Common myeloid progenitor, CD34-positive (primary cell): ENCODE measurements around the gene B3GAT2.

Experiments
- CTCF ChIA-PET: fragments of 350-600 bp; sonication (Branson Sonifier 250); formaldehyde crosslinking; loops from one replicate; lab custom pipeline; 2021; ENCODE audit warnings: antibody characterized with exemption; lab: Charles Lee
- POLR2A ChIA-PET: fragments of 350-600 bp; sonication (Branson Sonifier 250); formaldehyde crosslinking; loops from one replicate; lab custom pipeline; 2021; ENCODE audit warnings: antibody characterized with exemption; lab: Charles Lee
- DNase-seq, 3 donors: peaks; one replicate each; pipeline versions ENCODE4 v3.0.0 to v3.0.0-alpha.2; 2013
- H3K27ac ChIP-seq, 2 experiments: 1 replicate in 1 of 2; 2 replicates in 1 of 2; pipeline ENCODE4 v1.7.0; 2013; ENCODE audit warnings: inconsistent platforms in 2 of 2, low read length in 2 of 2, mild to moderate bottlenecking in 2 of 2, low read depth in 1 of 2, moderate library complexity in 1 of 2; ENCODE audit not compliant: severe bottlenecking in 2 of 2, insufficient read depth in 1 of 2, poor library complexity in 1 of 2
- H3K27me3 ChIP-seq, 5 experiments: replicated peaks in 2 of 5; 1 replicate in 3 of 5; 2 replicates in 2 of 5; pipeline versions ENCODE4 v1.6.1 to v1.7.0; 2013; ENCODE audit warnings: low read length in 4 of 5, mild to moderate bottlenecking in 2 of 5, moderate library complexity in 2 of 5, inconsistent platforms in 1 of 5; ENCODE audit not compliant: insufficient read depth in 5 of 5, control insufficient read depth in 4 of 5
- H3K36me3 ChIP-seq, 4 experiments: 1 replicate in 2 of 4; 2 replicates in 2 of 4; pipeline versions ENCODE4 v1.6.1 to v1.7.0; 2013; ENCODE audit warnings: low read length in 3 of 4, control low read depth in 1 of 4, mild to moderate bottlenecking in 1 of 4; ENCODE audit not compliant: control insufficient read depth in 4 of 4, insufficient read depth in 4 of 4
- H3K4me1 ChIP-seq, 4 experiments: 1 replicate in 3 of 4; 2 replicates in 1 of 4; pipeline versions ENCODE4 v1.6.1 to v1.7.1; 2013; ENCODE audit warnings: low read length in 3 of 4, mild to moderate bottlenecking in 3 of 4, control low read depth in 1 of 4, inconsistent platforms in 1 of 4, moderate library complexity in 1 of 4; ENCODE audit not compliant: control insufficient read depth in 4 of 4, insufficient read depth in 4 of 4; ENCODE audit errors: control extremely low read depth in 1 of 4
- H3K4me3 ChIP-seq, 7 experiments: 1 replicate in 4 of 7; 2 replicates in 3 of 7; pipeline versions ENCODE4 v1.5.1 to v1.7.0; 2013; ENCODE audit warnings: mild to moderate bottlenecking in 7 of 7, low read length in 6 of 7, moderate library complexity in 6 of 7, inconsistent platforms in 2 of 7, low read depth in 2 of 7, control low read depth in 1 of 7; ENCODE audit not compliant: insufficient read depth in 4 of 7, control insufficient read depth in 1 of 7; ENCODE audit errors: extremely low read depth in 1 of 7
- H3K9me3 ChIP-seq, 5 experiments: 1 replicate in 4 of 5; 2 replicates in 1 of 5; pipeline versions ENCODE4 v1.6.1 to v1.7.1; 2013; ENCODE audit warnings: low read length in 4 of 5, mild to moderate bottlenecking in 2 of 5, inconsistent platforms in 1 of 5, low read depth in 1 of 5, moderate library complexity in 1 of 5; ENCODE audit not compliant: control insufficient read depth in 4 of 5, insufficient read depth in 2 of 5; ENCODE audit errors: control extremely low read depth in 1 of 5
- WGBS: methylation state at CpG from one replicate; pipeline ENCODE4 v1.1.5; 2013; ENCODE audit not compliant: insufficient coverage; 5-methylcytosine and 5-hydroxymethylcytosine counted together

B3GAT2 gene

DNA sequence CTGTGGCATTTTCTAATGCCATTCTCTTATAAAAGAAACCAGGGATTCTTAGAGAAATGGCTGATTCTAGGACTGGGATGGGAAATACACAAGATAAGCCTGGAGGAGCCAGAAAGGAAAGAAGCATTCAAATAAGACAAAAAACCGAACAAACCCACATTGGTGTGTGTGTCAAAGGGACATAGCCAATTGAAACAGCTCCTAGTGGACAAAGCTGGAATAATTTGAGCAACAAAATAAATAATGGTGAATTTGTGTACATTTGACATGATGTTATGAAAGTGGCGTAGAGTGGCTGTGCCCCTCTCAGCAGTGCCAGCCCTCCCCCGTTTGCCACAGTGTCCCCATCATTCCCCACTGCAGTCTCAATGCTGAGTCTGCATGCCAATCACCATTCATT, 55.5 kb downstream of the B3GAT2 start:
- Histone ChIP-seq H3K27me3 (peaks cover 0 to 2% (median 0%) of the 10 kb centered on the region in 5 experiments), H3K9me3 (no peaks in the 10 kb centered on the region), H3K4me3 (no peak overlapping the region), H3K4me1 (no peaks in the 10 kb centered on the region), H3K36me3 (no peaks in the 10 kb centered on the region), H3K27ac (no peak overlapping the region)
- DNase-seq, result no peak
- POLR2A ChIA-PET, result no interaction called here
- WGBS, result 100% methylated on average over 2 of the region's 3 CpGs
- CTCF ChIA-PET, result no interaction called here

DNA sequence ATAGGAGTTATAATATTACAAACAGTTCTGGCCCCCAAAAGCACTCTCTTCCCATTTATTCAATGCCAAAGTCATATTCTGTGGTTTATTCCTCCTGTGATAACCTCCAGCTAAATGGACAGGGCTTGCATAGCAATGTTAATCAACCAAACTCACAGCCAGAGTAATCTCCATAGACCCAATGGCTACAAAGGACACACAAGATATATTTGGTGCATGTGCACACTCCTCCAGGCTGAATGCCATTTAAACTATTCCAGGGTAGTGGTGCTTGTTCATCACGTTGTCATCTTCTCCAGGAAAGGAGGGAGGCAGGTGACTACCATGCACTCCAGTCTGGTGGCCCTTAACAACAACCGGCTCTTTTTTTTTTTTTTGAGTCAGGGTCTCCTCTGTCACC, 56.8 kb downstream of the B3GAT2 start:
- POLR2A ChIA-PET, result no interaction called here
- 100% methylated on average over 2 of the region's 2 CpGs for WGBS
- no peak for DNase-seq
- H3K9me3 ChIP-seq, result no peaks in the 10 kb centered on the region
- CTCF ChIA-PET, result no interaction called here
- H3K27ac ChIP-seq, result no peak overlapping the region
- no peak overlapping the region for H3K4me3 ChIP-seq
- no peaks in the 10 kb centered on the region for H3K4me1 ChIP-seq
- no peaks in the 10 kb centered on the region for H3K36me3 ChIP-seq
- peaks cover 0 to 4% (median 0%) of the 10 kb centered on the region in 5 experiments for H3K27me3 ChIP-seq

DNA sequence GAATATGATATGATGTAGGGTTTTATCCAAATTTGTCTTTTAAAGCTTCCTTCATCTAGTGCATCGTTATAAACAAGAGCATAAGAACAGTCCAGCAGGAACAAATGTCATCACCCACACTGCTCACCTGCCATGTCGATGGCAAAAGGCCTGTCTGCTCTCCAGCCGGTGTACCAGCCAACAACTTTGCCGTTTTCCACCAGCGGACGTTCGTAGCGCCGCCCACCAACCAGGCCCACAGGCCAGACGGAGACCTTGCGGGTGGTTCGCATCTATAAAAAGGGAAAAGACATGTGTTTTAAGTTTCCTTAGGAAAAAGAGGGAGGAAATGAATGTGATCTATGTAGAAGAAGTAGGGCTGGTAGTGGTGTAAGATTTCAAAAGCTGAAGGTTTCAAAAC, 62.9 kb downstream of the B3GAT2 start:
- ChIA-PET POLR2A (no interaction called here), CTCF (interaction anchor here (1.5 to 2.1 kb wide), 2 partner anchors 8 to 10 kb away, joined by 3 to 8 read pairs; no protein-coding TSS in a partner anchor)

DNA sequence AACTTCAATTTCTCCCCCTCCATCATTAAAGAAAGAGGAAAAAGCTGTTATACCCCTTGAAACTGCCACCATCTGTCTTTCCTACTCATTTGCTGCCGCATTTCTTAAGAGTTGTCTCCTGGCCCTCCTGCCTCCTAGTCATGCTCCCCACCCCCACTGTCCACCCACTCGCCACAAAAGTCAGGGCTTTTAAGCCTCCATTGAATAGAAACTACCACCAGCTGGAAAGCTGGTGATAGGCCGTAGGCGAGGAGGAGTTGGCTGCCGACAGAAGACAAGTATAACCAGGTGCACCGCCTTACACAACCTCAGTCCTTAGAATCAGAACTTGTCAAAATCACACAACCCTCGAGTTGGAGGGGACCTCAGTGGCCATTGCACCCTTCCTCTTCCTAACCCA, 67.6 kb downstream of the B3GAT2 start:
- no peak for DNase-seq
- POLR2A ChIA-PET, result no interaction called here
- CTCF ChIA-PET, result interaction anchor here (1.4 kb wide), 1 partner anchor 182 kb away, joined by 5 read pairs; no protein-coding TSS in a partner anchor
- H3K4me1 ChIP-seq, result no peaks in the 10 kb centered on the region
- H3K27me3 ChIP-seq, result peaks cover 0 to 5% (median 0%) of the 10 kb centered on the region in 5 experiments
- H3K4me3 ChIP-seq, result no peak overlapping the region
- H3K9me3 ChIP-seq, result no peaks in the 10 kb centered on the region
- no peaks in the 10 kb centered on the region for H3K36me3 ChIP-seq
- 98% methylated on average over 6 of the region's 7 CpGs for WGBS
- no peak overlapping the region for H3K27ac ChIP-seq

More for the DNA sequence above, 62.9 kb downstream of the B3GAT2 start:
- H3K36me3 ChIP-seq, result no peaks in the 10 kb centered on the region
- H3K9me3 ChIP-seq, result no peaks in the 10 kb centered on the region
- H3K27me3 ChIP-seq, result peaks cover 0 to 6% (median 0%) of the 10 kb centered on the region in 5 experiments
- no peak overlapping the region for H3K27ac ChIP-seq
- DNase-seq, result no peak
- H3K4me1 ChIP-seq, result no peaks in the 10 kb centered on the region
- whole genome bisulfite sequencing, result 97% methylated on average over 12 of the region's 12 CpGs
- no peak overlapping the region for H3K4me3 ChIP-seq

DNA sequence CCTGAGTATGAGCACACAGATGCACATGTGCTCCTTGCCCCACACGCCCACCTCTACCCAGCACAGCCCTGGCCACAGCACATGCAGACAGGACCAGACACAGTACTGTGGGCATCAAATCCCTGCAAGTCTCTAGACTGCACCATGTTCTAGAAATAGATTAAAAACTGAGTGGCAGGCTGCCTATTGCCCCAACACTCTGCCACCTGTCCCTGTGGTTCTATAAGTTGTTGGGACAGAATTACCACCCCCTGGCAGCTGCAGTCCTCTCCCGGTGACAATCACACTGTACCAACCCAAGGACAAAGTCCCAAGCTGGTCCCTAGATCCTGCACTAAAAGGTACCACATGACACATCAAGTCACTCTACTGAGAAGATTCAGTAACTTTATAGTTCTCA, 70.2 kb downstream of the B3GAT2 start:
- no peak for DNase-seq
- POLR2A ChIA-PET, result no interaction called here
- no peak overlapping the region for H3K27ac ChIP-seq
- CTCF ChIA-PET, result interaction anchor here (0.6 kb wide), 1 partner anchor 204 kb away, joined by 3 read pairs; no protein-coding TSS in a partner anchor
- no peaks in the 10 kb centered on the region for H3K36me3 ChIP-seq
- peaks cover 0 to 2% (median 0%) of the 10 kb centered on the region in 5 experiments for H3K27me3 ChIP-seq
- no peaks in the 10 kb centered on the region for H3K9me3 ChIP-seq
- H3K4me1 ChIP-seq, result no peaks in the 10 kb centered on the region
- WGBS, result 88% methylated on average over 1 of the region's 2 CpGs
- no peak overlapping the region for H3K4me3 ChIP-seq

DNA sequence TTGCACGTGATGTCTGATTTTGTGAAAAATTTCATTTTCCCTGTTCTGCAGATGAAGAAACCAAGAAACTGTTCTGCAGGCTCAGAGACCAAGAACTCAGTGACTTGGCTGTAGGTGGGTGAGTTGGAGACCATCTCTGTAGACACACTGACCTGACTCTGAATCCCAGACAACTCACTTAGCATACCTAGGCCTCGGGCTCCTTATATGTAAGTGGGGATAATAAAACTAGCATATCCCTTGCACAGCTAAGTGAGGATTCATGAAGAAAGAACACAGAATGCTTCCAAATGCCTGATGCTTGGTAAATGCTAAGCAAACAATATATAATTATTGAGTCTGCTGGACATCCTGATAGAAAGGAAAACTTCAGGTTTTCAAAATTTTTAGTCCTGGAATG, 70.8 kb downstream of the B3GAT2 start:
- no peak for DNase-seq
- POLR2A ChIA-PET, result no interaction called here
- Histone ChIP-seq H3K4me1 (no peaks in the 10 kb centered on the region), H3K27me3 (peaks cover 0 to 2% (median 0%) of the 10 kb centered on the region in 5 experiments), H3K9me3 (no peaks in the 10 kb centered on the region), H3K4me3 (no peak overlapping the region), H3K36me3 (no peaks in the 10 kb centered on the region), H3K27ac (no peak overlapping the region)
- CTCF ChIA-PET, result interaction anchor here (0.6 to 2.9 kb wide), 7 partner anchors 8 to 203 kb away, joined by 3 to 52 read pairs (median 3); no protein-coding TSS in a partner anchor
- 88% methylated on average over 1 of the region's 2 CpGs for WGBS

DNA sequence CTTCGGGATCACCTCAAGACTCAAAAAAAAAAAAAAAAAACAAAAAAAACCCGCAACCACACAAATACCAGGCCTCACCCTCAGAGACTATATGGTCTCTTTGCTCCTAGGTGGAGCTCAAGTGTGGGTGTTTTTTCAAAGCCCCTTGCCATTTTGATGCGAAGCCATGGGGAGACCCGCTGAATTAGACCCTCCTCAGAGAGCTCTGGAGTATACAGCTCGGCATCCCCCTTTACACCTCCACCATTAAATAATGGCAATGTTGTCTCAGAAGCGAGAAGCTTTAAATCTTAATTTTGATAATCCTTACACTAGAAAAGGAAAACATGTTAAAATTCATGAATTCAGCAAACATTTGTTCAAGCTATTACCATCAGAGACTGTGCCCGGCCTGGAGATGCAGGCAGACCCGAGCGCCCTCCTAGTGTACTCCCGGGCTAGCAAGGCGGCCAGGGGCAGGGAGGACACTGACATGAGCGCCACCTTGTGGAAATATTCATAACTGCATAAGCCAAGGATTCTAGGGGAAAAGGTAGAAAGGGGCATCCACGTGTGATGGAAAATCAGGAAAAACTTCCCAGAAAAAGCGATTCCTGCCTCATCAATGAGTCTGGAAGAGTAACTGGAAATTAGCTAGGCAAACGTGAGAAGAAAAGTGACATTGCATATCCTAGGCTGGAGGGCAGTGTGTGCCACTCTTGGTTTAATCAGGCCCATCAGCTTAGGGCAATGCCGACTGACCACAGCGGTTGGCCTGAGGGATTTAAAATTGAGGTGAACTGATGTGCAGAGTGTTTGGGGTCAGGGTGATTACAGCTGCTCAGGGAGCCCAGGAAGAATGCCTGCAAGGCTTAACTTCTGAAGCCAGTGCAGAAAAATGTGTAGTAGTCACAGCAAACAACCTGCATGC, 72.5 kb downstream of the B3GAT2 start:
- ChIA-PET CTCF (interaction anchor here (0.6 to 2.9 kb wide), 24 partner anchors 10 to 663 kb away, joined by 3 to 52 read pairs (median 4); no protein-coding TSS in a partner anchor), POLR2A (no interaction called here)
- Histone ChIP-seq H3K27me3 (peaks cover 0 to 2% (median 0%) of the 10 kb centered on the region in 5 experiments), H3K36me3 (no peaks in the 10 kb centered on the region), H3K4me3 (no peak overlapping the region), H3K27ac (no peak overlapping the region), H3K4me1 (no peaks in the 10 kb centered on the region), H3K9me3 (no peaks in the 10 kb centered on the region)
- DNase-seq, result peak; percentile 28 to 59 (median 55)
- 38% methylated on average over 14 of the region's 17 CpGs for WGBS
